ENCODE measurements around the gene MED23.

DNA sequence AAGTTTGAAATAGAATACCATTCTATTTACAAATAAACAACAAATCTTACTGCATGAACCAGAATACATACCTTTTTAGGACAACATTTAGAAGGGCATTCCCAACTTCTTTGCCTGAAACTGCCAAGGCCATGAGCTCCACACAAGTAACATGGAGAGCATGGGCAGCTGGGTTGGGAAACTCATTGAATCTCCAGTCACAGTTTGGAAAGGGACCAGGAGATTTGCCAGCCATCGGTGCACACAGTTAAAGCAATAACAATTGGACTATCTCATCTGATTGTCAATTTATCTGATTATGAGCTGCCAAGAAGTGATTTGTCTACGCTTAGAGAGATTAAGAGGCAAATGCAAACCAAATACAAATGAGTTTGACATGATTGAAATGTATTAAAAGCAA, 35.1 kb downstream of the MED23 start:
- TF ChIP-seq, protein P1, sequence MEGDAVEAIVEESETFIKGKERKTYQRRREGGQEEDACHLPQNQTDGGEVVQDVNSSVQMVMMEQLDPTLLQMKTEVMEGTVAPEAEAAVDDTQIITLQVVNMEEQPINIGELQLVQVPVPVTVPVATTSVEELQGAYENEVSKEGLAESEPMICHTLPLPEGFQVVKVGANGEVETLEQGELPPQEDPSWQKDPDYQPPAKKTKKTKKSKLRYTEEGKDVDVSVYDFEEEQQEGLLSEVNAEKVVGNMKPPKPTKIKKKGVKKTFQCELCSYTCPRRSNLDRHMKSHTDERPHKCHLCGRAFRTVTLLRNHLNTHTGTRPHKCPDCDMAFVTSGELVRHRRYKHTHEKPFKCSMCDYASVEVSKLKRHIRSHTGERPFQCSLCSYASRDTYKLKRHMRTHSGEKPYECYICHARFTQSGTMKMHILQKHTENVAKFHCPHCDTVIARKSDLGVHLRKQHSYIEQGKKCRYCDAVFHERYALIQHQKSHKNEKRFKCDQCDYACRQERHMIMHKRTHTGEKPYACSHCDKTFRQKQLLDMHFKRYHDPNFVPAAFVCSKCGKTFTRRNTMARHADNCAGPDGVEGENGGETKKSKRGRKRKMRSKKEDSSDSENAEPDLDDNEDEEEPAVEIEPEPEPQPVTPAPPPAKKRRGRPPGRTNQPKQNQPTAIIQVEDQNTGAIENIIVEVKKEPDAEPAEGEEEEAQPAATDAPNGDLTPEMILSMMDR (IDR thresholded peaks at IDR 0.05) = no peak
- TF ChIP-seq POLR2A (IDR thresholded peaks at IDR 0.05) = no peak
